Measurements from ENCODE around the gene ELF4. TPM values are rescaled to one million over a fixed set of nuclear protein-coding genes. Genes with fewer than 3 reads are reported as not detected.

Gene ELF4
- 9.7 and 10.2 TPM in 2 replicates for total RNA-seq

GRCh38 chrX:130110379-130111219 lies at the start of gene ELF4:
Gene ELF4, minus strand, starts transcription at chrX:130110497. Its CDS starts 29,167 bp downstream, at chrX:130081330.
- DNase-seq (ENCODE audit: low read depth in 2 of 2) = peak; percentile 59 to 61

- no peak for DNase-seq (ENCODE audit: low read depth in 2 of 2)
These were observed 49.5 kb upstream of the ELF4 start for GRCh38 chrX:130159776-130160175.

GRCh38 chrX:130158311-130158710 lies 48.0 kb upstream of the ELF4 start:
- no peak for DNase-seq (ENCODE audit: low read depth in 2 of 2)

- peak in 1 of 2 donors; percentile 28 for DNase-seq (ENCODE audit: low read depth in 2 of 2)
These were observed 45.3 kb upstream of the ELF4 start for GRCh38 chrX:130155564-130155963.

DNA sequence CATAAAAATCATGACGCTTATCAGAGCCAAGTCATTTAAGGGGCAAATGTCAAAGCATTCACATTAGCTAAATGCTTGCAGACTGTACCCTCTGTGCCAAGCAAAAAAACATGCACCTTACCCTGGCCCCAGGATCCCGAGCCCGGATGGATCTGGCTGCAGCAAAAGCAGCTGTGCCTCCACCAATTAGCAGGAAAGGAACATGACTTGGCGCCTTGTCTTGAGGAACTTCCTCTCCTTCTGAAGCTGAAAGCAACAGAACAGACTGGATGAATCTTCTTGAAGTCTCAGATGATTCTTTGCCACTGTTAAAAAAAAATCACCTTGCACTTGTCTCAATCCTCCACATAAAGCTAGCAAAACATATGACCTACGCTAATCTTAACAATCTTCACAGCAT lies 37.3 kb upstream of the ELF4 start:
- DNase-seq (ENCODE audit: low read depth in 2 of 2) = no peak

DNA sequence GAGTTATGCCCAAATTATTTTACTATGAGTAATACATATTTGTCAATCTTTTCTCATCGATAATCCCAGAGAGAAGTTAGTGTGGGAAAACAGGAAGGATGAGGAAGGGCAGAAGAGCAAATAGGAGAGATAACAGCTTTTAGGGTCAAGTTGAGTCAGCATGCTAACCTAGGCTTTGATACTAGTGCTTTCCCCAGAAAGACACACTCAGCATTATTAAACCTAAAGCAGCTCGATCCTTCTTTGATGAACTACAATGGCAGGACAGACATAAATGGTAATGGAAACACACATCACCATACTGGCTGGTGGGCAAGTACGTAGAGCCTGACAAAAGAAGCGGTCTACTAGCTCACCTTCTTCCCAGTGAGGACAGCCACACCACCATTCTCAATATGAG lies 34.8 kb upstream of the ELF4 start:
- DNase-seq (ENCODE audit: low read depth in 2 of 2) = no peak

- peak; percentile 21 to 30 for DNase-seq (ENCODE audit: low read depth in 2 of 2)
These were observed 34.2 kb upstream of the ELF4 start for GRCh38 chrX:130144509-130144908.

DNA sequence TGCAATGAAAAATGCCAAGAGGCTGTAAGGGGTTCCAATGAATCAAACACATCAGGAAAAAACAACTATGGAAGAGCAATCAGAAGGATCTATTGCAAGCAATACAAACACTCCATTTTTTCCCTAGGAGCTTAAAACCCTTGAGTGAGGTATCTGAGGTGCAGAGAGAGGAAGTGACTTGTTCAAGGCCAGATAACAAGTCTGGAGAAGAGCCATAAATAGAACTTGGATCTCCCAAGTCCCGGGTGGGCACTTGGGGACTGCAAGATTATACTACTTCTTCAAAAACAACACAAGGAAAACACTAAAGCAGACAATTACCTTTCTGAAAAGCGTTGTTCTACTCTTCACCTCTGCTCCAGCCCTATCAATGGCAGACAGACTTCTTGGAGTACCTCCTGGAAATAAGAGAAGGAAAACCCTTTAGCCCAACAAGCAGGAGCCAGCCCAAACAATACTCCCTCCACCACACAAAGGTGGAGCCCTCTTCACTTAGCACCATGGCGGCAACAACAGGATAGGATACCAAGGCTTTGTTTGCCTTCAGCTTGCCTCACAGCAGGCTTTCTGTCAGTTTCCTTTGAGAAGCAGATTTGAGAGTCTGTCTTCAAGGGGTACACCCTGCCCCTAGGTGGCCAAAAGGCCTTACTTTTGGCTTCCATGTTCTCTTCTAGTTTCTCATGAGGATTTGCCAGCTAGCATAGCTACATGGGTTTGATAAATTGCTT lies 29.3 kb upstream of the ELF4 start:
- no peak for DNase-seq (ENCODE audit: low read depth in 2 of 2)

DNA sequence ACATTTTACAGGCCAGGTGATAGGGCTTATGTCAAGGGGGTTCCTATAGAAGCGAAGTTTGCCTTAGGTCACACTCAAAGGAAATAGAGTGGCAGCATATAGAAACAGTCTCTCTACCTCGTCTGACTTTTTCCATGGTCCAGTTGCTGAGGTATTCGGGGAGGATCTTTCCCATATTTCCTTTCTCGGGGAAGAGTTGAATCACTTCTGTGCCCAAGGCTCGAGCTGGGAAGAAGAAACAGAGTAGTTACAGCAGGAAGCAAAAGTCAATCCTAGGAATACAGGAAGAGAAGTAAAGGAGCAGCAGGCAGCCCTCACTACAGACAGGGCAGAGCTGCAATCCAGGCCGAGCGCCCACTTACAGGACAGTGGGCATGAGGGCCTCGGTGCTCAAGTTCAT lies 26.7 kb upstream of the ELF4 start:
- DNase-seq (ENCODE audit: low read depth in 2 of 2) = no peak

DNA sequence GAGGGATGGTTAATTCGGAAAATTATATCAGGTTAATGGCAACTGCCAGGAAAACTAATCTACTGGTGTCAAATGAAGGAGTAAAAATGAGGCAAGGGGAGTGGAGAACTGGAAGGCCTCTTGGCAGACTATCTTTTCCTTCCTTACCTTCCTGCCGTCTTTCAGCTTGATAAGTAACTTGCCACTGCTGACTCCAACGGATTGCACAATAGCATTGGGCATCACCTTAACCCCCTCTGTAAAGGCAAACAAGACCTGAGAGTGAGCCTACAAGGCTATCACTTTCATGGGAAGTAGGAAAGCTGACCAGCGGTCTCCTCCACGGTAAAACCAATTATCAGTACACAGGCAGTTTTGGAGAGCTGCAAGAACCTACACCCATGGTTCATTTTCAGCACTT lies 26.2 kb upstream of the ELF4 start:
- no peak for DNase-seq (ENCODE audit: low read depth in 2 of 2)

DNA sequence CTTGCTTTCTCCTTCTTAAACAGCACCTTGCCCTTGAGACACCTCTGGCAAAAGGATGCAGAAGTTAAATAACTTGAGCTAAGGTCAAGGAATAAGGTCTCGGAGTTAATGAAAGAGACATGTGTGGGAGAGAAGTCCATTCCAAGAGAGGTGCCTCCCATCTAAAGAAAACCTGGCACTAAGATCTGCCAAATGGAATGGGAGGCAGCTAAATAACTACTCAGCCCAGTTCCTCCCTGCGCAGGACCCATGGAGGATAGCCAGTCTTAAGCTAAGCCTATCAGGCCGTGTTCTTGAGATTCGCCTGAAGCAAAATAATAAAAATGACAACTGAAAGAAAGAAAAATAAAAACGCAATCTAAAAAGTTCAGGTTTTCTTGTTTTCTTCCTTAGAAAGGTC lies 20.7 kb upstream of the ELF4 start:
- no peak for DNase-seq (ENCODE audit: low read depth in 2 of 2)

DNA sequence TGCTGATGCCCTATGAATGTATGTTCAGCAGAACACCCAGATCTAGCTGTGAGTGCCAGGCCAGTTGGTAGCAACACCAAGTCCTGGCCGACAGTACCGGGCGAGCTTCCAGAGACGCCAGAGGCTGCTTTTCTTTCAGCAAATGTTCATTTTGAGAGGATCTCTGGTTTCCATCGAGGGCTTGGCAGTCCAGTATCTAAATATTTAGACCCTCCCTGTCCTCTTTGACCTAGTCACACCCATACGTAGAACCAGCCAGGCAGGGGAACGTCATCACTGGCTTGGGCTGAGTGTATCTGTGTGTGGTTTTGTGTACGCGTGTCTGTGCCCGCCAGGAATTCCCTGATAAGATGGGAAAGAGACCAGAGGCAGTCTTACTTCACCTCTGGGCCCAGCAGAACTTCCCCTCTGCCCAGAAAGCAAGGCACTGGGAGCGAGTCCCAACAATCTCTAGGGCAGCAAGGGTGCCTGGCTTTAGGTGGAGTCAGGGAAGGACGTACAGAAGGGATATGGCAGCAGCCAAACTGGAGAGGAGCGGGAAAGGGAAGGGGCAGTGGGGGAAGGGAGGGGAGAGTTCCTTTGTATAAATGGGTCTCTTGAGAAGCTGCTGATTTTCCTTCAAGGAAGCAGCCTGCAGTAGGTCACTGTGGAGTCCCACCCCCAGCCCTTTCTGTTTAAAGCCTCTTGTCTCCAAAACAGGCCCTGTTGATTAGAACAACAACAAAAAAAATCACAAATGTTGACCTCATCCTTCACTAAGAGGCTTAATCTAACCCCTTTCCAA lies 15.0 kb upstream of the ELF4 start:
- DNase-seq (ENCODE audit: low read depth in 2 of 2) = peak in 1 of 2 donors; percentile 42

GRCh38 chrX:130124577-130124976 lies 14.3 kb upstream of the ELF4 start:
- no peak for DNase-seq (ENCODE audit: low read depth in 2 of 2)

GRCh38 chrX:130121505-130121800 lies 11.2 kb upstream of the ELF4 start:
- no peak for DNase-seq (ENCODE audit: low read depth in 2 of 2)

GRCh38 chrX:130120746-130121504 lies 10.6 kb upstream of the ELF4 start:
- peak; percentile 51 to 83 for DNase-seq (ENCODE audit: low read depth in 2 of 2)

DNA sequence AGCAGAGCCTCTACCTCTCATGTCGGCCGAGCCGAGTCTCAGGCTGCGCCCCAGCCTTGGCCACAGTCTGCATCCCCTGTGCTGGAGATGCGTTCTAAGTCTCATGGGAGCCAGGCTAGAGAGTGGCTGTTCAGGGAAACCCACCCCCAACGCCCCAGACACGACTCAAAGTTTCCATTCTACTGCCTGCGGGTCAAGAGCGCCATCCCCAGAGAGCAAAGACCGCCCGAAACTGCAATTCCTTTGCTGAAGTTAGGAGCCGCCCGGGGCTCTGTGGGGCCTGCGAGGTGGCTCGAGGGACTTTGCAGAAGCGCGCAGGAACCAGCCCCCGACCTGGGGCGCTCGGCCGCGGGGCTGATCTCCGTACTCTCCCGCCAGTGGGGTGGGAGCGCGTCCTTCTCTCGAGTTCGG lies 10.0 kb upstream of the ELF4 start:
- peak in 1 of 2 donors; percentile 43 for DNase-seq (ENCODE audit: low read depth in 2 of 2)

DNA sequence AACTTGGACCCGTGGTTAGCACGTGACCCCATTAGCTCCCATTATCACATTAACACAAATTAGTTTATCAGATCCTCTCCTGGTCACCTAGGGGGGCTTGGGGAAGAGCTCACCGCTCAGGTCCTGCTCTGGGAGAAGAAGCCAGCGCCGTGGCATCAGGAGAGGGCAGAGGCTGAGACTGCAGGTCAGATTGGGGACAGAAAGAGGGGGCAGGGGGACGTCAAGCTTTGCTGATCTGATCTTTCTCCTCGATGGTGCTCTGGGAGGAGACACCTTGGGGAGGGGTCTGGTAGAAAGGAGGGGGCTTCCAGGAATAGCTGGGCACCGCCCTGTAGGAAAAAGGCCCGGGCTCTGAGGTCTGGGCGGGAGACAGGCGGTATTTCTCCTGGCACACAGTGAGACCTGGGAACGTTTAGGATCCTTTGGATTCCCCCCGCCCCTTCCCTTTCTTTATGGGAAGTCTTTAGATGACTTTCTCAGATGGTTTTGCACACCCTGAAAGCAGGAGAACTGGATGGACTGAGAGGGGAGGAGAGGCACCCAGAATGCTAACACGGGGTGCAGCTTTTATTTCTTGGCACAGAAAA lies 9.1 kb upstream of the ELF4 start:
- DNase-seq (ENCODE audit: low read depth in 2 of 2) = no peak

DNA sequence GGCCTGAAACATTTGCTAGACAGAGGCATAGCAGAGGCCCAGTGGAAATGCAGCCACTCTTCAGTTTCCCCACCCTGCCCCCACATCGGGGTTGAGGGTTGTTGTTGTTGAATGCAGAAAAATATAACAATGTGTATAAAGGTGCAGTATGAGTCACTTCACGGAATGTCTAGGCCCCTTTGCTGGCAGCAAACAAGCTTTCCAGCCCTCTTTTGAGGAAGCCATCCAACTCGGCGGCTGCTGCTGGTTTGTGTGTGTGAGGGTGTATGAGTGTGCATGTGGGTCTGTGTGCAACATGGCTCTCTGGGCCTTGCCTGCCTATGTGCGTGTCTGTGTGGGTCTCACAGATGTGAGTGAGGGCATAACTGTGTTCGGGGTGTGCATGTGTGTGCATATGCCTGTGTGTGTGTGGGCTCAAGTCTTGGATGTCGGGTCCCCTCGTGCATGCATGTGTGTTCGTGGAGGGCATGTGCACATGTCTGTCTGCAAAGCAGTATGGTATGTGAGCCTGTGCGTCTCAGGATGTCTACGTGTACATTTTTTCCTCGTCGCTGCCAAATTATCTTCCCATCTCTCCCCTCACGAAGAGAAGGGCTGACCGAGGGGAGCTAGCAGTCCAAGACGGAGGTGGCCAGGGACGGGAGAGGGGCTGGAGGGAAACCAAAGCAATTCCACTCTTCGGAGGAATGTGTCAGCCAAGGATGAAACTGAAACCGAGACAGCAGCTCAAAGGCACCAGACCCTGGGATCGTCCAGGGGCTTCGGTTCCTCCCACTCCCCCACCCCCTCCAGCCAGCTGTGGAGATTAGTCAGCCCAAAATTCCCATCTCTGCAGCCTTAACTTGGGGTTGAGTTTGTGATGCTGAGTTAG lies 8.4 kb upstream of the ELF4 start:
- peak; percentile 49 to 84 for DNase-seq (ENCODE audit: low read depth in 2 of 2)

- no peak for DNase-seq (ENCODE audit: low read depth in 2 of 2)
These were observed 6.9 kb upstream of the ELF4 start for GRCh38 chrX:130117166-130117565.

Measured in lung microvascular endothelial cell (primary cell).